Effector memory CD4-positive, alpha-beta T cell (primary cell): ENCODE data around the gene HERC6.

Source experiments
- DNase-seq, 3 donors: peaks; one replicate each; pipeline ENCODE4 v3.0.0-alpha.2; 2020
- H3K27ac ChIP-seq: 2 replicates; pipeline ENCODE4 v1.7.0; 2013; ENCODE audit warnings: mild to moderate bottlenecking, low read length, moderate library complexity; ENCODE audit not compliant: insufficient read depth, poor library complexity, severe bottlenecking
- H3K27me3 ChIP-seq: replicated peaks from 2 replicates; pipeline ENCODE4 v1.7.0; 2013; ENCODE audit warnings: mild to moderate bottlenecking, low read length; ENCODE audit not compliant: insufficient read depth, control insufficient read depth, poor library complexity, severe bottlenecking
- H3K36me3 ChIP-seq: 2 replicates; pipeline ENCODE4 v1.7.0; 2013; ENCODE audit warnings: mild to moderate bottlenecking, low read length, moderate library complexity; ENCODE audit not compliant: control insufficient read depth, insufficient read depth
- H3K4me1 ChIP-seq: 2 replicates; pipeline ENCODE4 v1.7.0; 2013; ENCODE audit warnings: low read length, mild to moderate bottlenecking; ENCODE audit not compliant: control insufficient read depth, insufficient read depth, poor library complexity, severe bottlenecking
- H3K4me3 ChIP-seq: 2 replicates; pipeline ENCODE4 v1.7.0; 2013; ENCODE audit warnings: low read length, low read depth, mild to moderate bottlenecking; ENCODE audit not compliant: insufficient read depth, poor library complexity, severe bottlenecking
- H3K9me3 ChIP-seq: 2 replicates; pipeline ENCODE4 v1.7.0; 2013; ENCODE audit warnings: mild to moderate bottlenecking, low read length, moderate library complexity; ENCODE audit not compliant: control insufficient read depth

The HERC6 gene

DNA sequence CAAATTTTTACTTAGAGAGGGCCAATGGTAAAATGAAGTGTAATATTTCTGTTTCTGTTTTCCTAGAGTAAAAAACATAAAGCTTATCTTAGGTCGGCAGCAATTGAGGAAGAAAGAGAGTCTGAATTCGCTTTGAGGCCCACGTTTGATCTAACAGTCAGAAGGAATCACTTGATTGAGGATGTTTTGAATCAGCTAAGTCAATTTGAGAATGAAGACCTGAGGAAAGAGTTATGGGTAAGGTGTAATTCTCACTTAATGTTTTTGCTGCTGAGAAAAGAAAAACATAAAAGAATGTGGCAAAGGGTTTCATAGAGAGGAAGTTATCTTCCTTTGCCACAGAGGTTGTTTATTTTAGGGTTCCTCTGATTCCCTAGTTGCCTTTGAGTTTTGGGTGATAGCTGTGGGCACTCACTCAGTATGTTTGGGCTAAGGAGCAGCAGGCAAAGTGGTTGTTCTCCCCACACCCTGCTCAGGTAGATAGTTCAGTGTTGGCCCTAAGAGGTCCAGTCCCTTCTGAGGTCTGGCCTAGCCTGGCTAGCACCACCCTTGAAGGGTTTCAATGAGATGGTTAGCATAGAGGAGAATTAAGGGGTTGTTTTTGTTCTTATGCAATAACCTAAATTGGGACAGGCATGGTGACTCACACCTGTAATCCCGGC lies 110.6 kb downstream of the HERC6 start:
- Histone ChIP-seq H3K4me3 (no peak overlapping the region), H3K27me3 (no peaks in the 10 kb centered on the region), H3K4me1 (no peaks in the 10 kb centered on the region), H3K36me3 (peaks cover 20% of the 10 kb centered on the region), H3K9me3 (no peaks in the 10 kb centered on the region), H3K27ac (no peak overlapping the region)
- no peak for DNase-seq
